Measurements from ENCODE around the gene HDAC4. TPM values are rescaled to one million over a fixed set of nuclear protein-coding genes. Genes with fewer than 3 reads are reported as not detected.

Gene HDAC4
- total and polyA plus RNA-seq, 2 of the 4 experiments (the other 2 are of a cell fraction), result 4.1 to 7.2 TPM

DNA sequence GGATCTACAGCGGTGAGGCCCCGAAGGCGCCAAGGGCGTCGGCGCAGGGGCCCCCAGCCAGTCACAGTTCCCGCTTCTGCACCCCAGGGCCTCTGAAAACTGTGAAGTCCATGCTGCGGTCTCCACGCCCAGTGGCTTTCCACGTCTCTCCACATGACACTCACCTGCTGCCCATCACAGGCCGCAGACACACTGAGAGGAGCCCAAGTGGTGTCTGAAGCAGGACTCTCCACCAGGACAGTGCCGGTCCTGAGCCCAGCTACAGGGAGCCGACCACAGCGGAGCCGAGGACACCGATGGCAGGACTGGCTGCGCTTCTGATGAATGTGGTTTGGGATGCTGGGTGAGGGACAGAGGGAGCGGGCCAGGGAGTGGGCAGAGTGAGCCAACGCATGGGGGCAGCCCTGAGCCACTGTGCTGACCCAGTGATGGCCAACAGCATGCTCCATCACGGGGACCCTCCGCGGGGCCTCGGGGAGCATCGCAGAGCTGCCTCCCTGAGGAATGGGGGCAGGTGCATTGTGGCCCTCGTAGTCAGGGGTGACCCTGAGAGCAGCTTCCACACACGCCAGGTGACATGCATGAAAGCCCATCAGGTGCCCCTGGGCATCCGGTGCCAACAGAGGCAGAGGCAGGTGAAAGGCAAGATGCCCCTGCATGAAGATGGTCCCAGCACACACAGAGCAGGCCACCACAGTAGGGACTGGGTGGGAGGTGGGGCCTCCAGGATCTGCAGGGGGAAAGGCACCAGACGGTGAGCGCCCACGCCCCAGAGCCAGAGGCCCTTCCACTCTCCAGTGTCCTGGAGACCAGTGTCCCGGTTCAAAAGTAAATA, 116.6 kb downstream of the HDAC4 start:
- Histone ChIP-seq H3K9me3 (ENCODE audit: control insufficient read depth, insufficient read depth, low read length) (no peaks in the 10 kb centered on the region), H3K18ac (ENCODE audit: low read depth, low read length) (no peak overlapping the region), H4K5ac (ENCODE audit: low read depth, low read length) (no peak overlapping the region), H2BK120ac (ENCODE audit: low read depth, low read length) (no peak overlapping the region; the same call in 1 of the 2 replicates), H3K36me3 (ENCODE audit: control insufficient read depth, insufficient read depth, low read length) (no peaks in the 10 kb centered on the region), H4K8ac (ENCODE audit: low read depth in 2 of 2, low read length in 2 of 2) (peak overlapping the region in 1 of 2 experiments; percentile 15; a peak in 1 of 4 replicates), H3K4me2 (ENCODE audit: low read depth, low read length) (no peak overlapping the region), H3K56ac (ENCODE audit: extremely low read depth, insufficient read depth, low read length) (no peak overlapping the region), H3K27ac (ENCODE audit: insufficient read depth, low read length) (no peak overlapping the region), H3K14ac (replicated peaks; ENCODE audit: low read depth, low read length) (peak overlapping the region; percentile 39; the same call in 1 of the 2 replicates), H4K20me1 (ENCODE audit: insufficient read depth, low read length) (no peaks in the 10 kb centered on the region), H3K79me1 (ENCODE audit: low read depth in 1 of 2, low read length in 2 of 2) (peaks cover 44 to 77% of the 10 kb centered on the region in 2 experiments), H2AK9ac (replicated peaks; ENCODE audit: low read depth, low read length, poor library complexity) (no peak overlapping the region), H3K9ac (ENCODE audit: low read depth, low read length) (no peak overlapping the region), H3K27me3 (ENCODE audit: control insufficient read depth, insufficient read depth, low read length) (no peaks in the 10 kb centered on the region), H2BK20ac (ENCODE audit: low read depth, low read length) (no peak overlapping the region), H2AFZ (replicated peaks; ENCODE audit: low read length, poor library complexity) (no peak overlapping the region), H4K91ac (ENCODE audit: insufficient read depth, low read depth, low read length) (peak overlapping the region; percentile 29; the same call in 1 of the 2 replicates), H3K23ac (ENCODE audit: low read depth, low read length) (no peak overlapping the region), H2BK15ac (ENCODE audit: low read depth, low read length) (no peak overlapping the region), H3K4me3 (ENCODE audit: insufficient read depth, low read depth, low read length) (no peak overlapping the region), H3K4me1 (ENCODE audit: control insufficient read depth, insufficient read depth, low read length) (peaks cover 41% of the 10 kb centered on the region), H3K9me1 (ENCODE audit: insufficient read depth, low read length) (peaks cover 28% of the 10 kb centered on the region), H2BK5ac (ENCODE audit: low read depth, low read length, poor library complexity, severe bottlenecking) (no peak overlapping the region), H2AK5ac (ENCODE audit: low read depth, low read length) (peak overlapping the region; percentile 4; the same call in 1 of the 2 replicates), H3K4ac (ENCODE audit: low read depth, low read length) (no peak overlapping the region; the same call in 1 of the 2 replicates)
- CTCF ChIA-PET, result no interaction called here
- intact Hi-C loops (cut with micrococcal nuclease), result no loop called here
- no peak for ATAC-seq (ENCODE audit: low read depth)
- in situ Hi-C loops (cut with MboI; ENCODE audit: low sequenced_read_pairs), result no loop called here
- 95% methylated on average over 11 of the region's 31 CpGs; no CpG with 5 or more reads in 1 of the 2 experiments for WGBS, 2 experiments (ENCODE audit: extremely low coverage in 2 of 2, insufficient read length in 1 of 2)
- BruUV-seq (replicated peaks), result no TSS peak
- dilution Hi-C loops (cut with HindIII; ENCODE audit: low sequenced_read_pairs, unreplicated experiment), result no loop called here
- POLR2A ChIA-PET (ENCODE audit: unreplicated experiment), result no interaction called here
- no peak for DNase-seq
- TF ChIP-seq MAZ (IDR thresholded peaks at IDR 0.05; ENCODE audit: borderline replicate concordance, low read depth, low read length) (no peak), POLR2A (IDR thresholded peaks at IDR 0.05; ENCODE audit: low read depth, low read length) (no peak), BHLHE40 (IDR thresholded peaks at IDR 0.05; ENCODE audit: low read depth, low read length) (no peak), CEBPB (IDR thresholded peaks at IDR 0.05; ENCODE audit: low read depth, low read length) (no peak), RFX5 (IDR thresholded peaks at IDR 0.05; ENCODE audit: low read depth, low read length) (no peak), RCOR1 (IDR thresholded peaks at IDR 0.05; ENCODE audit: insufficient replicate concordance, low read length) (no peak), NFE2L2 (IDR thresholded peaks at IDR 0.05; ENCODE audit: low read depth, low read length) (no peak), CHD1 (IDR thresholded peaks at IDR 0.05; ENCODE audit: low read depth, low read length) (no peak), MAFK (IDR thresholded peaks at IDR 0.05; ENCODE audit: low read depth, low read length) (no peak), FOS (IDR thresholded peaks at IDR 0.05; ENCODE audit: low read depth, low read length) (no peak), MXI1 (IDR thresholded peaks at IDR 0.05; ENCODE audit: borderline replicate concordance, low read depth, low read length) (no peak), RAD21 (IDR thresholded peaks at IDR 0.05; ENCODE audit: low read length) (no peak)
- TF ChIP-seq, protein P1, sequence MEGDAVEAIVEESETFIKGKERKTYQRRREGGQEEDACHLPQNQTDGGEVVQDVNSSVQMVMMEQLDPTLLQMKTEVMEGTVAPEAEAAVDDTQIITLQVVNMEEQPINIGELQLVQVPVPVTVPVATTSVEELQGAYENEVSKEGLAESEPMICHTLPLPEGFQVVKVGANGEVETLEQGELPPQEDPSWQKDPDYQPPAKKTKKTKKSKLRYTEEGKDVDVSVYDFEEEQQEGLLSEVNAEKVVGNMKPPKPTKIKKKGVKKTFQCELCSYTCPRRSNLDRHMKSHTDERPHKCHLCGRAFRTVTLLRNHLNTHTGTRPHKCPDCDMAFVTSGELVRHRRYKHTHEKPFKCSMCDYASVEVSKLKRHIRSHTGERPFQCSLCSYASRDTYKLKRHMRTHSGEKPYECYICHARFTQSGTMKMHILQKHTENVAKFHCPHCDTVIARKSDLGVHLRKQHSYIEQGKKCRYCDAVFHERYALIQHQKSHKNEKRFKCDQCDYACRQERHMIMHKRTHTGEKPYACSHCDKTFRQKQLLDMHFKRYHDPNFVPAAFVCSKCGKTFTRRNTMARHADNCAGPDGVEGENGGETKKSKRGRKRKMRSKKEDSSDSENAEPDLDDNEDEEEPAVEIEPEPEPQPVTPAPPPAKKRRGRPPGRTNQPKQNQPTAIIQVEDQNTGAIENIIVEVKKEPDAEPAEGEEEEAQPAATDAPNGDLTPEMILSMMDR (conservative IDR thresholded peaks at IDR 0.05; ENCODE audit: low read depth, low read length), result no peak
- TF ChIP-seq, protein P2, sequence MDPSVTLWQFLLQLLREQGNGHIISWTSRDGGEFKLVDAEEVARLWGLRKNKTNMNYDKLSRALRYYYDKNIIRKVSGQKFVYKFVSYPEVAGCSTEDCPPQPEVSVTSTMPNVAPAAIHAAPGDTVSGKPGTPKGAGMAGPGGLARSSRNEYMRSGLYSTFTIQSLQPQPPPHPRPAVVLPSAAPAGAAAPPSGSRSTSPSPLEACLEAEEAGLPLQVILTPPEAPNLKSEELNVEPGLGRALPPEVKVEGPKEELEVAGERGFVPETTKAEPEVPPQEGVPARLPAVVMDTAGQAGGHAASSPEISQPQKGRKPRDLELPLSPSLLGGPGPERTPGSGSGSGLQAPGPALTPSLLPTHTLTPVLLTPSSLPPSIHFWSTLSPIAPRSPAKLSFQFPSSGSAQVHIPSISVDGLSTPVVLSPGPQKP (IDR thresholded peaks at IDR 0.05; ENCODE audit: borderline replicate concordance, low read depth, low read length), result no peak
- TF ChIP-seq, protein P3, sequence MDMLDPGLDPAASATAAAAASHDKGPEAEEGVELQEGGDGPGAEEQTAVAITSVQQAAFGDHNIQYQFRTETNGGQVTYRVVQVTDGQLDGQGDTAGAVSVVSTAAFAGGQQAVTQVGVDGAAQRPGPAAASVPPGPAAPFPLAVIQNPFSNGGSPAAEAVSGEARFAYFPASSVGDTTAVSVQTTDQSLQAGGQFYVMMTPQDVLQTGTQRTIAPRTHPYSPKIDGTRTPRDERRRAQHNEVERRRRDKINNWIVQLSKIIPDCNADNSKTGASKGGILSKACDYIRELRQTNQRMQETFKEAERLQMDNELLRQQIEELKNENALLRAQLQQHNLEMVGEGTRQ (IDR thresholded peaks at IDR 0.05; ENCODE audit: low read depth, low read length), result no peak

Measured in IMR-90 (cell line).